HG03135 (cell line): ENCODE data around the gene THRB.

Experiments
- ATAC-seq: cut with Tn5 transposase; IDR thresholded peaks from one replicate; pipeline ENCODE4 v1.9.1; 2021; ENCODE audit warnings: mild to moderate bottlenecking, moderate library complexity; ENCODE audit not compliant: unreplicated experiment

THRB gene

DNA sequence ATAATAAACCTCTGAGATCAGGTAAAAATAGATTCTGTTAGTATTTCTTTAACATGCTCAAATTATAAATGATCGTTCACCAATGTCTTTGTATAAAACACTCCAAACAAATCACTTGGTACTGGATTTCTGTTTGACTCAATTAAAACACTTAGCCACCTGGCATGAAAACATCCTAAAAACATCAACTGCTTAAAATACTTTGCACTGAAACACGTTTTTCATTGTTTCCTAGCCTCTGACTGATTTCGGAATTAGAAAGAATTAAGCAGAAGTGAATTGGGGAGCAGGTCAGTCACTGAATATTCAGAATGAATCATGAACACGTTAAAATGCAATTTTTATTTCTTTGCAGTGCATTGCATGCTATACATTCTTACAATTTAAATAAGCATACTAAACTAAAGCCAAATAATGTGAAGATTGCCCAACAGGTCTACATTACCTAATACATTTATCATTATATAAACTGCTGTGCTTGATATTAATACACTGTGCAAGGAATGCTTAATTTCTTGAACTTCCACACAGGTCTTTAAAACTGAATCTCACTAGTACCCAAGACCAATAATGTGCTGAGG, 1.6 kb downstream of the THRB start:
- no peak for ATAC-seq

GRCh38 chr3:24490151-24490550, 4.5 kb downstream of the THRB start:
- no peak for ATAC-seq

- no peak for ATAC-seq
Observed at GRCh38 chr3:24487325-24488262, 7.1 kb downstream of the THRB start.

DNA sequence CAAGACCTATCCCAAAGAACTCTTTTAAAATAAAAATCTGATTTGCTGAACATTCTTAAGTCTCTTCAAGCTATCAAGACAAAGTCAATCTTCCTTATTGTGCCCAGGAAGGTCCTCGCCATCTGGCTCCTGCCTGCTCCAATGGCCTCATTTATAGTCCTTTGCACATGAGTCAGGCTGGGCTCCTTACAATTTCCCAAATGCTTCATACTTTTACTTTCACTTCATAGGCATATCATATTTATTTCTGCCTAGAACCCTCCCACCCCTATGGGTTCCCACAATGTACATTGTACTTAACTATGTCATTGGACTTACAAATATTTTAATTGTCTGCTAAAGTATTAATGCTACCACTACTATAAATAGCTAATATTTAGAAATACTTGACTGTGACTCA, 9.1 kb downstream of the THRB start:
- ATAC-seq = no peak

DNA sequence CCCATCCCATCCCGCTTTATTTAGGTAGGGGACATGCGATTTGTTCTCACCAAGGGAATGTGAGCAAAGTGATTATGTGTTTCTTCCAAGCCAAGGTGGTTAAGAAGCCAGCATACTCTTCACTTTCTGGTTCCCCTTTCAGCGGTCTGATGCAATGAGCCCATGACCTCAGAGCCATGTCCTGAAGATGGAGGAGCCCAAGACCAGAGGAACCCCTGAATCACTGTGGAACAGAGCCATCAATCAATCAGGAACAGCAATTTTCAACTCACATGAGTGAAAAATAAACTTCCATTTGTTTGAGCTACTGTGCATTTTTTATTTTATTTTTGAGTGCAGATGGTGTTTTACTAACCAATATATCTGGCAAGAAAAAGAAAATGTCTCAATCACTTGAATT, 10.8 kb downstream of the THRB start:
- ATAC-seq = no peak

DNA sequence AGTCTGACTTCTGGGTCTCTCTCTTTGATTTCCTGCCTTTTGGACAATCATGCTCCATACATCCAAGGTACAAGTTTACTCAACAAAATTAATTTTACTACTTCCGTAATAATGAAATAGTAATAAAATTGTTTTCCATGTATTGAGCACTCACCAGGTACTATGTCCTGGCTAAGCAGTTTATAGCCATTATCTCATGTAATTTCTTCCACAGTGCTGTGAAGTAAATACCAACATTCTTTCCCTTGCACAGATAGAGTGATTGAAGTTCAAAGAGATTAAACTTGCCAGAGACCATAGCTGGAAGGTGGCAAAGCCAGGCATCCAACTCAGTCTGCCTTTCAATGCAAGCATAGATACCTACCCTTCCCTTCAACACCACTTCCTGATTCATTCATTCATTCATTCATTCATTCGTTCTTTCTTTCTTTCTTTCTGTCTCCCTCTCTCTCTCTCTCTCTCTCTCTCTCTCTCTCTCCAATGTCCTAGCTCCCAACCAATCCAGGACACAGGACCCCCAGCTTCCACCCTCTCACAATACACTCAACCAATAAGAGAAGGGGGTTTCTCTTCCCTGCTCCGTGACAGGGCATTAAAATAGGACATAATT, 12.4 kb downstream of the THRB start:
- no peak for ATAC-seq

GRCh38 chr3:24481193-24481592, 13.5 kb downstream of the THRB start:
- no peak for ATAC-seq

DNA sequence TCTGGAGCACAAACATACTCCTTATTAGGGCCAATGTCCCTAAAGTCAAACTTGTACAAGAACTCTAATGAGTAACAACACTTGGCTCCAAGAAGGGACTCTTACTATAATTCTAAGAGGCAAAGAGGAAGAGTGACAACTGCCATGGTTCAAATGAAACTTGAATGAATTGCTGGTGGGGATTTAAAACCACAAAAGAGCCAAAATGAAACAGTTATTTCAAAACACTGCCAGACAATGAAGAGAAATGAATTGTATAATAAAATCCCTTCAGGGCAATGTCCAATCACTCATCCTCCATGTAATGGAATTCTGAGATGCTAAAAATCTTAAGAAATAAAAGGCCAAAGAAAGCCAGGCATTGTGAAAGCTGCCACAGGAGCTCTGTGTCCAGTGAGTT, 14.2 kb downstream of the THRB start:
- no peak for ATAC-seq

- ATAC-seq = no peak
Observed at GRCh38 chr3:24479816-24480215, 14.8 kb downstream of the THRB start.

DNA sequence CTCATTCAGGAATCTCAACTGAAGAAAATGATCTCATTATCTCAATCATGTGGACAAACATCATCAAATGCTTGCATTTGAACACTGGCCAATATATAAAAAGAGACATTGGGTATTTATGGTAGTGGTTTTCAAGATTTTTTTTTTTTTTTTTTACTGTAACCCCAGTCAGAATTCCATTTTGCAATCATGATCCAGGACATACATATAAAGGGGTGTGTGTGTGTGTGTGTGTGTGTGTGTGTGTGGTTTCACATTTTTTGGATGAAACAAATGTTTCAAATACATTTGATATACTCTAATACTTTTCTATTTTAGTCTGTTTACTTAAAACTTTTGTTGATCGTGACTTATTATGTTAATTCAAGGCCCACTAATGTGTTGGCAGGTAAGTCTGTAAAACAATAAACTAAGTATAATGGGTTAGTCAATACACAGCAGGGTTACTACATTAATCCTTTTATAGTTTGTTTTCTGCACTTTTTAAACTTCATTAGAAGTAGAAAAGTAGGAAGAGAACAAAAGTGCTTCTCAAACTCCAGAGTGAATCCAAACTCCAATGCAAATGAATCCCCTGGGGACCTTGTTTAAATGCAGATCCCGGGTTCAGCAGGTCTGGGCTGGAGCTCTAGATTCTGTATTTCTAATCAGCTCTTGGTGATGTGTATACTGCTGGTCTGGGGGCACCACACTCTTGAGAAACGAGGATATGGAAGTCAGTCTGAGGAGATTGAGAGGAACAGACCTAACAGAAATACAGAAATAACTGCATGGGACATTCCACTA, 17.6 kb downstream of the THRB start:
- ATAC-seq = no peak

- ATAC-seq = no peak
Observed at GRCh38 chr3:24475925-24476324, 18.7 kb downstream of the THRB start.

GRCh38 chr3:24474862-24475261, 19.8 kb downstream of the THRB start:
- ATAC-seq = no peak

- no peak for ATAC-seq
Observed at GRCh38 chr3:24472358-24472757, 22.3 kb downstream of the THRB start.

- no peak for ATAC-seq
Observed at GRCh38 chr3:24471486-24471885, 23.2 kb downstream of the THRB start.

GRCh38 chr3:24470277-24470676, 24.4 kb downstream of the THRB start:
- no peak for ATAC-seq

- no peak for ATAC-seq
Observed at GRCh38 chr3:24464389-24464788, 30.3 kb downstream of the THRB start.

DNA sequence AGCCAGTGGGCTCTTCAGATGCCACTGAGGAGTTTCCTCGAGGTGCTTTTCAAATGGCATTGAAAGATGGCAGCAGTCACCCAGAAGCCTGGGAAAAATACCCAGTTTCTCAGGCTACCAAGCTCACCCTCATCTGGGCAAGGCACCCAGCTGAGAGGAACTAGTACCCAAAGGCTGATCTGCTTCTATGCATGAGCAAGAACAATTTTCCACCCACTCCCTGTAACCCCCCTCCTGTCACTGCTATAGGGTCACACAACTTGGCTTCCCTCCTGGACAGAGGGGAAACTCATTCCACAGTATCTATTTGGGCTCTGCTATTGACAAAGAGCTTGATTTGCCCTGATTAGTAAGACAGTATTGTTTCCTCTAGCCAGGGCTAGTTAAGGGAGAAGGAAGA, 31.9 kb downstream of the THRB start:
- no peak for ATAC-seq

DNA sequence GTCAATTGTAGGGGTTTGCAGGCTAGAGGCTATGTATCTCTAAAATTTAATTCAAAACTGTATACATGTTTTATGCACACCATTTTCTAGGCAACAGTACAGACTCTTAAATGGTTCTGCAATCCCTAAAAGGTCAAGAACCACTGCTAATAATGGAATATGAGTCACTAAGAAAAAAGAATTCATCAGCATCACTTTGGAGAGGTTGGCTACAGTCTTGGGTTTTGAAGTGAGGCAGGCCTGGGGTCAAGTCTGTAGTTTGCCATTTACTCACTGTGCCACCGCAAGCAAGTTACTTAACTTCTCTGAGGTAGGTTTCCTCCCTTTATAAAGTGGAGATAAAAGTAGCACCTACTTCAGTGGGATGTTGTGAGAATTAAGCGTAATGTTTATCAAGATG, 33.7 kb downstream of the THRB start:
- ATAC-seq = no peak

DNA sequence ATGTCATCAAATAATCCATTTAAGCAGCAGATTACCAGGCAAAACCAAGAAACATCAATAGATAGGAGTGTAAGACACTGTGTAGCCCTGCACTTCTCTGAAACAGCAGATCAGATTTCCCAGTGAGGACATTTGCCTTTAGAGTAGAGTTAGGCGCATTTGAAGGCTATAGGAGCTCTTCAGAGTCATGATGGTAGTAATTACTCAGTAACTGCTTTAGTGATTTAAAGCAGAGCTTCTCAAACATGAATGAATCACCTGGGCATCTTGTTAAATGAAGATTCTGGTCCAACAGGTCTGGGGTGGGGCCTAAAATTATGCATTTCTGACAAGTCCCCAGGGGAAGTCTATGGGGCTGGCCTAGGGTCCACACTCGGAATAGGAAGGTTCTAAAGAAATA, 36.9 kb downstream of the THRB start:
- ATAC-seq = no peak

GRCh38 chr3:24454856-24455255, 39.8 kb downstream of the THRB start:
- no peak for ATAC-seq

DNA sequence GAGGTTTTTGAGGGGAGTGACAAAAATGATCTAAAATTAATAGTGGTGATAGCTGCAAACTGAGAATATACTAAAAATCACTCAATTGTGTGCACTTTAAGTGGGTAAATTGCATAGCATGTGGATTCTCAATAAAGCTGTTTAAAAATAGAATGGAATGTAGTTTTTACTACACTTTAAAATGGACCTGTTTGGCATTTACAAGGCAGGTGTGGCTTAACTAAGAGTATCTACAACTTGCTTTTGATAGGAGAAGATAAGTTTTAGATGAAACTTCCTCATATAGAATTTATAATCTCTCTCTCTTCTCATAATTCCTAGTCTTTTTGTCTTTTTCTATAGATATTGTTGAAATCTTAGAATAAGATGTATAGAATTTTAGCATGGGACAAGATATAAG, 40.3 kb downstream of the THRB start:
- ATAC-seq = no peak
